PC-3 (cell line): ENCODE results near the gene TERB1.

Source experiments
- EZH2 ChIP-seq: fragments of 300-600 bp; sonication (generic); IDR thresholded peaks from one replicate; pipeline ENCODE4 v1.6.1; 2017; ENCODE audit warnings: antibody characterized with exemption, mild to moderate bottlenecking, low read length; ENCODE audit not compliant: unreplicated experiment
- EZH2phosphoT487 ChIP-seq: fragments of 300-600 bp; sonication (generic); IDR thresholded peaks from 2 replicates; pipeline ENCODE4 v1.6.1; 2018; ENCODE audit warnings: mild to moderate bottlenecking, antibody characterized with exemption, low read length, borderline replicate concordance
- TF ChIP-seq, protein P1 (sequence below): fragments of 300-600 bp; sonication (generic); conservative IDR thresholded peaks from 2 replicates; pipeline ENCODE4 v1.5.1; 2017; ENCODE audit warnings: antibody characterized with exemption, low read depth, mild to moderate bottlenecking, low read length

DNA sequence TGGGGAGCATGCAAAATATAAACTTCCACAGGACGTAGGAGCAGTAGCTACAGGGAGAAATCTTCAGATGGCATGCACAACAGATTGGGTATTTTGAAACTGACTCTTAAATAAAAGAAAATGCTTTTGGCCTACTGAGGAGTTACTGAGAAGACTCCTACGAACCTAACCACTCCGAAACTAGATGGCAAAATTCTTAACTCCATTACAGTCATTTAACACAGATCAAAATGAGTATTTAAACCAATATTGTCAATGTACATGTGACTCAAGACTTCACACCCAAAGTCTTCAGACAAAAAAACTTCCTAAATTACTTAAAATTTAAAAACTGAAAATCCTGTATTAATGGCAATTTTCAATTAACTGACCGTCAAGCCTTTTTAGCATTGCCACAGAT, 8.4 kb upstream of the TERB1 start:
- TF ChIP-seq, protein P1, sequence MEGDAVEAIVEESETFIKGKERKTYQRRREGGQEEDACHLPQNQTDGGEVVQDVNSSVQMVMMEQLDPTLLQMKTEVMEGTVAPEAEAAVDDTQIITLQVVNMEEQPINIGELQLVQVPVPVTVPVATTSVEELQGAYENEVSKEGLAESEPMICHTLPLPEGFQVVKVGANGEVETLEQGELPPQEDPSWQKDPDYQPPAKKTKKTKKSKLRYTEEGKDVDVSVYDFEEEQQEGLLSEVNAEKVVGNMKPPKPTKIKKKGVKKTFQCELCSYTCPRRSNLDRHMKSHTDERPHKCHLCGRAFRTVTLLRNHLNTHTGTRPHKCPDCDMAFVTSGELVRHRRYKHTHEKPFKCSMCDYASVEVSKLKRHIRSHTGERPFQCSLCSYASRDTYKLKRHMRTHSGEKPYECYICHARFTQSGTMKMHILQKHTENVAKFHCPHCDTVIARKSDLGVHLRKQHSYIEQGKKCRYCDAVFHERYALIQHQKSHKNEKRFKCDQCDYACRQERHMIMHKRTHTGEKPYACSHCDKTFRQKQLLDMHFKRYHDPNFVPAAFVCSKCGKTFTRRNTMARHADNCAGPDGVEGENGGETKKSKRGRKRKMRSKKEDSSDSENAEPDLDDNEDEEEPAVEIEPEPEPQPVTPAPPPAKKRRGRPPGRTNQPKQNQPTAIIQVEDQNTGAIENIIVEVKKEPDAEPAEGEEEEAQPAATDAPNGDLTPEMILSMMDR = no peak
- TF ChIP-seq EZH2phosphoT487 = no peak
- no peak for TF ChIP-seq EZH2
